ENCODE measurements around the gene SLC25A26. TPM values are rescaled to one million over a fixed set of nuclear protein-coding genes. Genes with fewer than 3 reads are reported as not detected.

Gene SLC25A26
- total RNA-seq, 2 donors from 2014 or later, result 27.1 to 32.6 TPM

DNA sequence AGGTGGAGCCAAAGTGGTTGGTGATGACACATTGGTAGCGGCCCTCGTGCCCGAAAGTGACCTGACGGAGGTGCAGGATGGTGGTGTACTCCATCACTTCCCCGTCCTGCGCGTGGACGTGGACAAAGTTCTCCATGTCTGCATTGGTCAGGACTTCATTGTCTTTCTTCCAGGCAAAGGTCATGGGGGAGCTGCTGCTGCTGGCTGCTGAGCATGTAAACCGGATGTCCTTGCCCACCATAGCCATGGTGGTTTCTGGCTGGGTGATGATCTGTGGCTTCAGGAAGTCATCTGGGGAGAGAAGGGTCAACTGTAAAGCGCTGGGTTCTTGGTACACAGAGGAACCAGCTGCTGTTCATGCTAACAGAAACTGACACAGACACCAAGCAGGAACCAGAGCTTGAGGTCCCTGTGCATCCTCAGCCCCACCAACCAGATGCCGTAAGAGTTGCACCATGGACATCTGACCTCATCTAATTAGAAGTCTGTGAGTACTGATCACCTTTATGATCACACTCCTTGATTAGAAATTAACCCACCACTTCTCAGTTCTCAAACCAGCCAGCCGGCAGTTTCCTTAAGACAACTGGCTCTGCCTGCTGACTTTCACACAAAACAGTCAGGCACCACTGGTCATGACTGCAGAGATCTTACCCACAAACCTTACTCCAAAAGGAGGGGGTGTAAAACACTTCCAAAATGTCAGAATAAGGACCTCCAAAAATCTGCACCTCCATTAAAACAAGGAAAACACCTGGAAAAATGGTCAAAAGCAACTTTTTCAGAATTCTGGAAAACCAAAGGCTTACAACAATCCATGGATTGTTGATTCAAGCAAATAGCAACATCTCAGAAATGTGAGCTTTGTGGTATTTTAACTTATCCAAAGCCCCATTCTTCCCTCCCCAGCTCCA, 165.5 kb downstream of the SLC25A26 start:
- Mint-ChIP-seq H3K36me3 (ENCODE audit: low read depth) (peaks cover 99% of the 10 kb centered on the region), H3K27me3 (no peaks in the 10 kb centered on the region), H3K4me3 (no peak overlapping the region), H3K9me3 (peaks cover 3% of the 10 kb centered on the region), H3K27ac (peak overlapping the region; percentile 56), H3K4me1 (peaks cover 23% of the 10 kb centered on the region)
- no peak for ATAC-seq (replicated peaks)

DNA sequence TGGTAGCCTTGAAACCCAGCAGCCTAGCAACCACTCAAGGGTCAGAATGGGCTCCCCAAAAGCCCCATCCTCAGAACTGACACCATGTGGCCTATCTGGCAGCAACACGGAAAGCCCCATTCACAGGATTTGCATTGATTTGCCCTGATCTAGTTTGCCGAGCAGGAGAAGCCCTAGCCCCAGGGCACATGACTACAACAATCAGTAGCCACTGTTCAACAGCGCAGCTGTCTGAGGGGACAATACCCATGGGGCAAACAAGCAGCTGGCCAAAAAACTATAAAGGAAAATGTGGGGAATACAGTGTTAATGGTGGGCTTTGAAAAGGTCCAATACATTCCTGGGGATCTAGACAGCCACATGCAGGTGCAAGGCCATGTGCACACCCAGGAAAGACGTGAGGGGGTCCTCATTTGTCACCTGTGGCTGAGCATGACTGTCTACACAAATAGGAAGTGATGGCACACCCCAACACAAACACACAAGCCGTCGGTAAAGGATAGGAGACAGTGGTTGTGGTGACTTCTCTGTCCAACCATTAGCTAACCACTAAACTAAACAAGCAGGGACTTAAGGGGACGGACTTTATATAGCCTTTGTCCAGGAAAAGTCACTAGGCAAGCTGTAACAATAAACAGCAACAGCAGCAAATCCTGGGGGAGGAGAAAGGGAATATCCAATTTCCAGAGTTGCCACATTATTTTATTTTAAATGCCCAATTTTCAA, 166.3 kb downstream of the SLC25A26 start:
- H3K27ac Mint-ChIP-seq, result peak overlapping the region; percentile 56

DNA sequence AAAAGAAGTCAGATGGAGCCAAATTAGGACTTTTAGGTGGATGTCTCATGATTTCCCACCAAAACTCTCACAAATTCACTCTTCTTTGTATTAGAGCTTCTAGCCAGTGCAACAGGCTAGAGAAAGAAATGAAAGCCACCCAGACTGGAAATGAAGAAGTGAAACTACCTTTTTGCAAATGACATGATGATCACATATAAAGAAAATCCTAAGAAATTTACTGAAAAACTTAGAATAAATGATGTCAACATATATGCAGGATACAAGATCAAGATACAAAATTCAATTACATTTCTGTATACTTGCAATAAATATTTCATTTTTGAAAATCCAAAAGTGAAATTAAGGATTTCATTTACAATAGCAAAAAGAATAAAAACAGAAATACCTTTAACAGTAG, 169.2 kb downstream of the SLC25A26 start:
- H3K4me3 Mint-ChIP-seq, result peak overlapping the region; percentile 27
- H3K4me1 Mint-ChIP-seq, result peaks cover 52% of the 10 kb centered on the region
- no peak for ATAC-seq (replicated peaks)
- H3K27me3 Mint-ChIP-seq, result no peaks in the 10 kb centered on the region
- H3K36me3 Mint-ChIP-seq (ENCODE audit: low read depth), result peaks cover 99% of the 10 kb centered on the region
- H3K9me3 Mint-ChIP-seq, result peaks cover 3% of the 10 kb centered on the region
- peak overlapping the region; percentile 56 for H3K27ac Mint-ChIP-seq

More for the DNA sequence above, 166.3 kb downstream of the SLC25A26 start:
- no peak overlapping the region for H3K4me3 Mint-ChIP-seq
- H3K9me3 Mint-ChIP-seq, result peaks cover 3% of the 10 kb centered on the region
- ATAC-seq (replicated peaks), result no peak
- peaks cover 99% of the 10 kb centered on the region for H3K36me3 Mint-ChIP-seq (ENCODE audit: low read depth)
- H3K4me1 Mint-ChIP-seq, result peaks cover 23% of the 10 kb centered on the region
- H3K27me3 Mint-ChIP-seq, result no peaks in the 10 kb centered on the region

DNA sequence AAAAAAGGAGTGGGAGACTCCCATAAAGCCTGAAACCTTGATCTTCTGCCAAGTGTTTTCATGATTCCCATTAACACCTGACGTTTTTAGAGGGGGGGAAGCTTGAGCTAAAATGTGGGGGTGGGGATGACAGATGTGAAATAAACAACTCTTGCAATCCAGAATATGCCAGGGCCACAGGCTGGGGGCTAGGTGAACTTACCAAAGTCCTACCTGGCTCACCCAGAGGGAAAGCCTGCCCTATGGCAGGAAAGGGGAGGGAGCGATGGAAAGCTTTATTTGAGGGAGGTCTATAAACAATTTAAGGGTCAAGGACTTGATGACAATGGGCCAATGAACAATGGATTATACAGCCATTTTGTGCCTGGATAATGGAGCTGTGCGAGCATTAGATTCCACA, 171.7 kb downstream of the SLC25A26 start:
- Mint-ChIP-seq H3K27ac (peak overlapping the region; percentile 83), H3K4me3 (peak overlapping the region; percentile 68), H3K4me1 (peaks cover 56% of the 10 kb centered on the region), H3K36me3 (ENCODE audit: low read depth) (peaks cover 99% of the 10 kb centered on the region), H3K27me3 (no peaks in the 10 kb centered on the region), H3K9me3 (peaks cover 3% of the 10 kb centered on the region)
- ATAC-seq (replicated peaks), result no peak

DNA sequence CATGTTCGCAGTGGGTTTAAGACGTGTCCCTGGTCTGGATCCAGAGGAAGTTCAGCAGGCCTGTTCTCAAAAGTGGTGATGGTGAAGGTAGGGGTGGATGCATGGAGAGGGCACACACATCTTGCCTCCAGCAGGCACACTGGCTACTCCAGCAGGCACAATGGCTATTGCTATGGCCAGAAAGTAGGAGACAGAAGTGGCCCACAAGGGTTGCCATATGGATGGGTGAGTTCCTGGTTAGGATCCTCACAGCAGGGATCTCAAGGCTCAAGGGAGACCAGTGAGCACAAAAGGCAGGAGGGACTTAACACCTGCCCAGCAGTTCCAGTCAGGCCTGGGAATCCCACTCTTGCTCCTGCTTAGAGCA, 172.1 kb downstream of the SLC25A26 start:
- peaks cover 56% of the 10 kb centered on the region for H3K4me1 Mint-ChIP-seq
- peaks cover 3% of the 10 kb centered on the region for H3K9me3 Mint-ChIP-seq
- H3K27ac Mint-ChIP-seq, result peak overlapping the region; percentile 83
- no peaks in the 10 kb centered on the region for H3K27me3 Mint-ChIP-seq
- peaks cover 100% of the 10 kb centered on the region for H3K36me3 Mint-ChIP-seq (ENCODE audit: low read depth)
- ATAC-seq (replicated peaks), result no peak
- peak overlapping the region; percentile 68 for H3K4me3 Mint-ChIP-seq

DNA sequence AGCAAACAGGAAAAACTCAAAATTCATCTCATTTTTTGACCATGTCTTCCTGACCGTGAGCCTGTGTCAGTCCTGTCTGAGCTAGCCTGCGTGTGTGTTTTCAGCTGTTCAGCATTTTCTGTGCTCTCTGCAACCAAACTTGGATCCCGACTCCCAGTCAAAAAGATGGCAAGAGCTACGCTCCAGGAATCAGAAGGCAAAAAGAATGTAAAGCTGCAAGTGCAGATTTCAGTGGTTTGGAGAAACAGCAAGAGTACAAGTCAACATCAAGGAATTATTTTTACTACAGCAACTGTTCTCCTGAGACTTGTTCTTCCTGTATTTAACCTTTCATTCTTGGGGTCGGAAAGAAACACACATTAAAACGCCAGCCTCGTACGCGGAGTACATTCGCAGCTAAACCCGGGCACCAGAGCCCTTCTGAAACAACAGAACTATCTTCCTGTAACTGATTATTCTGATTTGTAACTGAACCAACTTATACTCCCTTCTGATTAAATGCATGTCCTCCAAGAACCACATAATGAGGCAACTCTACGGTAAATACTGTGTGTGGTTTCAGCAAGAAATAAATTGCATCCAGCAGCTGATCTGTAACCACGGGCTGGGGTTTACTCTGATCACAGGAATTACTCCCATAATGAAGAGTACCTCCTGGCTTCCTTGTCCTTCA, 172.7 kb downstream of the SLC25A26 start:
- H3K4me1 Mint-ChIP-seq, result peaks cover 51% of the 10 kb centered on the region

DNA sequence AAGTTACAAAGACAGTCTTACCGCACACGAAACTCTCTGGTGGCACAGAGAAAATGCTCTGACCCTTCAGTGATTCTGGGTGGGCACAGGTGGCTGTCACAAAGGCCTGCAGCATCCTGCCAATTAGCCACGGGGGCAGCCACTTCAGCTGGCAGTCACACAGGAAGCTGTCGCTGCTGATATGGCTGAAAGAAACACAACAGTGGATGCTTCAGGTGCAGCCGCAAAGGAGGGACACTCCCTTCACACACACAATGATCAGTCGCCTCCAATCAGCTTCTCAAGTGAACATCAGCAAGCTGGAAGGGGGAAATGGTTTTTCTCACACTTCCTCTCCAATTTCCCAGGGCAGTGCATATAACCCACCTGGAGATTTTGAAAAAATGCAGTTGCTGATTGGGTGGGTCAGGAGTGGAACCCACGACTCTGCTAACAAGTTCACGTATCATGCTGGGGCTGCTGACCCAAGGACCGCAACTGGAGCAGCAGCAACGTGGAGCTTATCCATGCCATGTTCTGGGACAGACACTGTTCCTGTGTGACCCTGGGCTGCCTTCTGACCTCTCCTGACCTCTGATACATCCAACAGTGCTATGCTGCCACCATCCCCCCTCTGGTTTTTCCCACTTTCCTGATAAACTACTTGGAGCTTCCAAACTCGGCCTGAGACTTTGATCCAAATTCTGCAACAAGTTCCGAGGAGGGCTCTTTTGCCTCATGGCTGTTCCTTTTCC, 173.4 kb downstream of the SLC25A26 start:
- H3K27me3 Mint-ChIP-seq, result no peaks in the 10 kb centered on the region
- peak overlapping the region; percentile 83 for H3K27ac Mint-ChIP-seq
- no peaks in the 10 kb centered on the region for H3K9me3 Mint-ChIP-seq
- H3K4me1 Mint-ChIP-seq, result peaks cover 47% of the 10 kb centered on the region
- peaks cover 100% of the 10 kb centered on the region for H3K36me3 Mint-ChIP-seq (ENCODE audit: low read depth)
- H3K4me3 Mint-ChIP-seq, result peak overlapping the region; percentile 68
- ATAC-seq (replicated peaks), result peak; percentile 90

More for the DNA sequence above, 172.7 kb downstream of the SLC25A26 start:
- Mint-ChIP-seq H3K27ac (peak overlapping the region; percentile 83), H3K36me3 (ENCODE audit: low read depth) (peaks cover 100% of the 10 kb centered on the region), H3K27me3 (no peaks in the 10 kb centered on the region), H3K9me3 (peaks cover under 1% of the 10 kb centered on the region), H3K4me3 (peak overlapping the region; percentile 68)
- peak; percentile 35 for ATAC-seq (replicated peaks)

DNA sequence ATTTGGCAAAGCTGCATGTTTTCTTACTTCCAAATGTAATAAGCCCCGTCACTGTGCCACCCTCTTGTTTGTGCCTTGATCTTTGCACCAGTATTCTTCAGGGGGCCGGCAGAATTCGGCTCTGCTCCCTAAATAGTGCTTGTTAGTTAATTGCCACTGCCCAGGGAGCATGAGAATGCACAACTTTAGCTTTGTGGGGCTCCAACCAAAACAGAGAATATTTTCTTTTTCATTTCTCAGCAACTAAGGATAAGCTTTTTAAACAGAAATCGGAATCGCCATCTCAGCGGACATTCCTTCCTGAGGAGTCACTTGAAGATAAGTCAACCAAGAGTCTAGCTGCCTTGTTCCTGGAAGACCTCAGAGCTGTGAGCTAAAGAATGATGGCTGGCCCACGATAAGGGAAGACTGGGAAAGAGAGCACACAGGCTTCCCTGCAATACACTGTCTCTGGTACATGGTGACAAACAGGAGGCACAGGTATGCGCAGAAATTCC, 174.0 kb downstream of the SLC25A26 start:
- no peaks in the 10 kb centered on the region for H3K9me3 Mint-ChIP-seq

DNA sequence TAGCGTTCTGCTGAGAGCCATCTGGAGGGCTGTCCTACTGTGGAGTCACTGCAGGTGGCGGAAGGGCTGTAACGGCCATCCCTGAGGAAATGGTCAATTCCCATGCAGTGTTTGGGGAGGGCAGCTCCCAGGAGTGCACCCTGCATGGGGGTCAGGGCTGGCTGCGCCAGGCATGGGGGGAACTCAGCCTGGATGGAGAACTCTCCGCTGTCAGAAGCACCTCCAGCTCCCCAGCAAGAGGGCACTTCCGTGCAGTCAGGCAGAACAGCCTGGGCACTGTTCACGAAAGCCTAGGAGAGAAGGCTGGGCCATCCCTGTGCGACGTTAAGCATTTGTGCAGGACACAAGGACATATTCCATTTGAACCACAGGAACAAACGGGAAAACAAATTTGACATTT, 174.8 kb downstream of the SLC25A26 start:
- Mint-ChIP-seq H3K4me3 (no peak overlapping the region), H3K27ac (peak overlapping the region; percentile 83), H3K9me3 (no peaks in the 10 kb centered on the region), H3K36me3 (ENCODE audit: low read depth) (peaks cover 91% of the 10 kb centered on the region), H3K27me3 (no peaks in the 10 kb centered on the region), H3K4me1 (peaks cover 39% of the 10 kb centered on the region)
- no peak for ATAC-seq (replicated peaks)

More for the DNA sequence above, 174.0 kb downstream of the SLC25A26 start:
- Mint-ChIP-seq H3K36me3 (ENCODE audit: low read depth) (peaks cover 99% of the 10 kb centered on the region), H3K27ac (peak overlapping the region; percentile 83), H3K4me3 (peak overlapping the region; percentile 68), H3K4me1 (peaks cover 41% of the 10 kb centered on the region), H3K27me3 (no peaks in the 10 kb centered on the region)
- ATAC-seq (replicated peaks), result no peak

DNA sequence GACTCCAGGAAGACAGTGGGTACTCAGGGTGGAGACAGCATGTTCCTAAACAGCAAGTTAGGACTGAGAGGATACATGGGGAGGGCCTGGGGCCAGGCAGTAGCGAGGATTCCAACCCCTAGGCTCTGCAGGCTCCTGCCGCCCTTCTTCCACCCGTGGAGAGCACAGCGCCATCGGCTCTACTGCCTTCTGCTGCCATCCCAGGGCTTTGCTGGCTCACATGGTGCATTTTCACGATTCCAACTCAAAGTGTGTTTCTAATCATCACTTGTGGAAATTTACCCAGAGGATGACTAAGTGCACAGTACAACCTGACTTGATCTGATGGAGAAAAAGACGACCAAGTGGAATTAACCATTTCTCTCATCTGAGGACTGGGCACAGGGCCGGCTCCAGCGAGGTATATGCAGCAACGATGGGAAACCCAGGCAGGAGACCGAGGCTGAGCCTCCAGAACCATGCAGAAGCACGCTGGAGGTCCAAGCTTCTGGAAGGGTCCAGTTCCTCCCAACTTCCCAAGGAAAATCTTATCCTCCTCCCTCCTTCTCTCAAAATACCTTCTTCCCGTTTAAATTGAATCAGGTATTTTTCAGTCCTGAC, 175.5 kb downstream of the SLC25A26 start:
- no peak overlapping the region for H3K4me3 Mint-ChIP-seq
- H3K36me3 Mint-ChIP-seq (ENCODE audit: low read depth), result peaks cover 89% of the 10 kb centered on the region
- peaks cover 33% of the 10 kb centered on the region for H3K4me1 Mint-ChIP-seq
- ATAC-seq (replicated peaks), result no peak
- peak overlapping the region; percentile 12 for H3K27ac Mint-ChIP-seq
- H3K27me3 Mint-ChIP-seq, result no peaks in the 10 kb centered on the region
- H3K9me3 Mint-ChIP-seq, result no peaks in the 10 kb centered on the region

DNA sequence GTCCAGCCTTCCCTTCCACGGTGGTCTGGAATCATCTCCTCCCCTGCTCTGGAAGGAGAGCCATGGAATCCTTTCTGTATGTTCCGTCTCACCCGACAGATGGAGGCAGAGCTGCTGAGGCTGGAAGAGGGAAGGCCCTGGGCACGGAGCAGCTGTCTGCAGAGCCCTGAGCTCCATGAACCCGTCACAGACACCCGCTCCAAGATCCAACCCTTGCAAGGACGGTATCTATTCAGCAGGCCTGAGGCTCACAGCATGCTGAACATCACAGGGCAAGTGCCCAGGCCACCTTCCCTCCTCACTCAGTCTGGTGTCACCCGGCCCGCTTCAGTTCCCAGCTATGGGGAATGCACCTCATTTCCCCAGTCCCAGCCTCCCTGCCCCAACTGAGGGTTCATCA, 176.1 kb downstream of the SLC25A26 start:
- Mint-ChIP-seq H3K27ac (peak overlapping the region; percentile 12), H3K4me3 (no peak overlapping the region), H3K9me3 (no peaks in the 10 kb centered on the region), H3K27me3 (no peaks in the 10 kb centered on the region), H3K4me1 (peaks cover 33% of the 10 kb centered on the region), H3K36me3 (ENCODE audit: low read depth) (peaks cover 89% of the 10 kb centered on the region)
- no peak for ATAC-seq (replicated peaks)

DNA sequence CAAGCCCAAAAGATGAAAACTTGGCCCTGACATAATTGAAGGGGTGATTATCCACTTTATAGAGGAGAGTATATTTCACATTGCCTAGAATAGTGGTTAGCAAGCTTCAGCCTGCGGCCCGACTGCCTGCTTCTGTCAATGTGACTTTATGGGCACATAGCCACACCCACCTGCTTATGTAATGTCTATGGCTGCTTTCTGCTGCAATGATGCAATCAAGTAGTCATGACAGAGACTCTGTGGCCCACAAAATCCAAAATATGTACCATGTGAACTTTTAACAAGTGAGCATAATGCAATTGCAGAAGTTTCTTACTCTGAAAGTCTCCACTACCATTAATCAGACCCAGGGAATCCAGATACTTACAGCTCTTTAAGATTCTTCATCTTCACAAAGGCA, 176.9 kb downstream of the SLC25A26 start:
- Mint-ChIP-seq H3K9me3 (no peaks in the 10 kb centered on the region), H3K27me3 (no peaks in the 10 kb centered on the region), H3K27ac (peak overlapping the region; percentile 87), H3K4me1 (peaks cover 27% of the 10 kb centered on the region), H3K36me3 (ENCODE audit: low read depth) (peaks cover 89% of the 10 kb centered on the region), H3K4me3 (no peak overlapping the region)
- ATAC-seq (replicated peaks), result no peak

DNA sequence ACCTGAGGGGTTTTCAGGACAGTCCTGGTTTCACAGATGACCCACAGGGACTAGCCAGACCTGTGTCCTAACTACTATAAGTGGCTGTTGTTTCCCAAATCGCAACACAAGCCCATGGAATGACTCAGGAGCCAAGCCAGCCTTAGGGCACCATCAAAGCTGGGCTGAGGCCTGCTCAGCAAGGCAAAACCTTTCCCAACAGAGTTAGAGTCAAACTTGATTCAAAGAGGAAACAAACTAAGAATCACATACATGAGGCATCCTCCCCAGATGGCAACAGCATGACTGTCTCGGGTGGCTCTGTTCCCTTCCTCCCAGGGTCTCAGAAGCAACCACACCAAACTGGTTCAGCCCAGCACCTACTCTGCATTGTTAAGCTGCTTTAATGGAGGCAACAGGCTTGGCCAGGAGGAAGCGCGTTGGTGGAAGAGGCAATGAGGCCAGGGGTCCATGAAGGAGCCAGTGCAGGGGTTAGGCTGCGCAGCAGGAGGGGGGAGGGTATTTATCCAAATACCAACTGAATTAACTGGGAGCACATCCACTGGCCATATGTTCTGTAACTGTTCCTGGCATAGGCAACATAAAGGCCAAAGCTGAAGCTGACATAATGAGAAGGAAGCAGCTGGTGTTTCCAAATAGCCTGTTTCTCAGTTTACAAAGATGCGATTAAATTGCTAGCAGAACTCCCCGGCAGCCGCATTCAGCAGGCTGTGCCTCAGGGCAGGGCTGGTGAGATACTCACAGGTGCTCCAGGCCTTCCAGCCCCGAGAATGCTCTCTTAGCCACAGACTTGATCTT, 177.6 kb downstream of the SLC25A26 start:
- peaks cover 20% of the 10 kb centered on the region for H3K4me1 Mint-ChIP-seq
- H3K9me3 Mint-ChIP-seq, result no peaks in the 10 kb centered on the region
- H3K27me3 Mint-ChIP-seq, result no peaks in the 10 kb centered on the region
- H3K36me3 Mint-ChIP-seq (ENCODE audit: low read depth), result peaks cover 89% of the 10 kb centered on the region
- ATAC-seq (replicated peaks), result no peak
- H3K4me3 Mint-ChIP-seq, result no peak overlapping the region
- peak overlapping the region; percentile 87 for H3K27ac Mint-ChIP-seq

Measured in activated T-helper 17 cell treated with anti-CD3 and anti-CD28 coated beads, Interleukin-2, amount 50 U/mL, for 72 hours (primary cell).